SW 1271 (cell line): Measurements from ENCODE around the gene COG6.
A peak's percentile ranks its signal among the peaks of the same experiment; 100 is the strongest.

ENCODE experiments used
- DNase-seq, 2 experiments: peaks; one replicate each; lab custom pipeline; 2025; lab: John Stamatoyannopoulos, UW

COG6 gene

DNA sequence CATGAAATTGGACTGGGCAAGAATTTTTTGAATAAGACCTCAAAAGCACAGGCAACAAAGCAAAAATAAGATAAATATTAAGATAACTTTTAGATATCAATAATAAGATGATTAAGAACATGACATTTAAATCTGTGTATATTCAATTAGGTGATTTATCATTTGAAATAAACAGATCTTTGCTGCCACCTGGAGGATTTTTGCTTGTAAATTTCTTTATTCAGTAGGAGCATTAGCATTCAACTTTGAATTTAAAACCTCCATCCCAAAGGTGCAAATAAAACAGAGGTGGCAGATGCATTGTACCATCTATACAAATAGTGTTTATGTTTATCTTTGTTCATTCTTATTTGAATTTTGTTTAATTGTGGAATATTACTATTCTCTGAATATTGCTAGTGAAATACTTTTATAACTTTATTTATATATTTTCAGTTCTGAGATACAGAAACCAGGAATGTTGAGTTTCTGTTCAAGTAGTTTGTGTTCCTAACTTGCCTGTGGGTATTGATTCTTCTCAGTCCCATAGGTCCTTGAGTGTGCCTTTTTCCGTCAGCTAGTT lies 20.9 kb downstream of the COG6 start:
- DNase-seq = peak in 1 of 2 experiments; percentile 56

DNA sequence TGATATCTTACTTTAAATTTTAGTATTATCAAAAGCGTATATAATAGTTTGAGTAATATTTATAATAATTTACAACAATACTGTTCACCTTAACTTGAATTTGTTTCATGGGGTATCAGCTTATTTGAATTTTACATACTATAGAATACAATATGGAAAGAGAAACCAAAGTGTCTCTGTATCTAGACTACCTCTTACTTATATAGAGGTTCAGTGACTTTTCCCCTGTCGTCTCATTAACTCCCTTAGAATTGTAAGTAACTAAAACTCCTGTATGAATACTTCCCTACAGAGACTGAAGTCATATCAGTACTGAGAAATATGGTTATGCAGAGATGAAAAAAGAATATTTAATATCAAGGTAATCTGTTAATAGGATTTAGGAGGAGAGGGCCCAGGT lies 26.8 kb downstream of the COG6 start:
- DNase-seq = no peak

DNA sequence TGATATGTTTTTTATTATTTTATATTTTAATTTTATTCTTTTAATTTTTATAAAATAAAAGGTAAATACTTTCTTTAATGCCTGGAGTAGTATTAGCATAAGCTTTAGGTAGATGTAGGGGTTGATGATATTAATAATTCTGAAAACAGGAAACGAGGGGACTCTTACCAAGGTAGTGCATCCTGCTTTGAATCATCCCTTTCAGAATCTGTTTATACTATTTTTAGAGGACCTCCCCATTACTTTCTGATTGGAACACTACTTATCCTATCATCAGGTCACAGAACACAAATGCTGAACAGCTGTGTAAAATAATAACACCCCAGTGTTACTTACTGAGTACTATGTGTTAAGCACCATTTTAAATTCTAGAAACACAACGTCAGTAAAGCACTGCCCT lies 27.3 kb downstream of the COG6 start:
- no peak for DNase-seq

- DNase-seq = peak; percentile 34 to 47
Observed at GRCh38 chr13:39684531-39685137, 29.2 kb downstream of the COG6 start.

DNA sequence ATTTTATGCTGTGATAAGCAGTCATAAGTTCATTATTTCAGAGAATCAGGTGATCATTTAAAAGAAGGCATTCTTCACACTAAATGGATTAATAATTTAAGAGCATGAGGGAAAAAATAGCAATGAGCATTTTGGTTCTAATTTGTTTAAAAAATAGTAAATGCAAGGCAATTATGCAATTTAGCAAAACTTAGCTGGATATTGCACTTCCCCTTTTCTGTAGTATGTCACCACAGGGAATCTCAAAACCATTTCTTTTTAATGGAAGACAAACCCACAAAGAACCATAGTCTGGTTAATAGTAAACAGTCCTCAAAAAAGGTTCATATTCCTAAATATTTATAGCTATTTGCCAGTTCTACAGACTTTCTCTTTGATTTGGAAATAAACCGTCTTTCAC lies 30.2 kb downstream of the COG6 start:
- DNase-seq = no peak

GRCh38 chr13:39688278-39688677 lies 32.8 kb downstream of the COG6 start:
- no peak for DNase-seq

GRCh38 chr13:39688699-39689405 lies 33.4 kb downstream of the COG6 start:
- DNase-seq = no peak

DNA sequence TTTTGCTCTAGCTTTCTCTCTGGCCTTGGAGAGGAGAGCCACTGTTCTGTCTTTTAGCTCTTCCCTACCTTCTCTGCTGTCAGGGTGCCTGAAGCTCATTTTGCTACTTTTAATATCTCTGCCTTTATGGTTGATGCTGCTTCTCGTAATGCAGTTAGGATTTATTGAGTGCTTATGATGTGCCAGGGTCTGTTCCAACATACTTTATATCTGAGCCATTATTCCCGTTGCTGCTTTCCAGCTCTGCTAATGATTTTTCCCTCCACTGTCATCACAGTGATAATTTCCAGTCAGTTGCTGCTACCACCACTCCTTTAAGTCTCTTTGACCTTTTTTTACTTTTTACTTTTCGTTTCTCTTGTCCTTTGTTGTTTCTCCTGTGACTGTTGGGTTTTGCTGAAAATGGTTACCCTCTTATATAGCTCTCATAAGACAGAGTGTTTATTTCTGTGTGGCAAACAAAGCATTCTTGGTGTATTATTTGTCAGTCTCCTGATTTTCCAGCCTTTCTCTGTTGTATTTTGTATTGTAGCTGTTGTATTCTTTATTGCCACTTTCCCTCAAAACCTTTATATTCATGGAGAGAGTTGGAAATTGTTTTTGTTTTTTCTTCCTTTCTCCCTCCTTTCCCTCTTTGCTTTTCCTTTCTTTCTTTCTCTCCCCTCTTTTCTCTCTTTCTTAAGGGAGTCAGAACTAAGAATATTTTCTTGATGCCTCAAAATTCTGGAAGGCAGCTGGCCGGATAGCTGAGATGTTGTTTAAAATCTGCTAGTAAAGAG lies 37.4 kb downstream of the COG6 start:
- no peak for DNase-seq

GRCh38 chr13:39699274-39699673 lies 43.8 kb downstream of the COG6 start:
- DNase-seq = no peak

DNA sequence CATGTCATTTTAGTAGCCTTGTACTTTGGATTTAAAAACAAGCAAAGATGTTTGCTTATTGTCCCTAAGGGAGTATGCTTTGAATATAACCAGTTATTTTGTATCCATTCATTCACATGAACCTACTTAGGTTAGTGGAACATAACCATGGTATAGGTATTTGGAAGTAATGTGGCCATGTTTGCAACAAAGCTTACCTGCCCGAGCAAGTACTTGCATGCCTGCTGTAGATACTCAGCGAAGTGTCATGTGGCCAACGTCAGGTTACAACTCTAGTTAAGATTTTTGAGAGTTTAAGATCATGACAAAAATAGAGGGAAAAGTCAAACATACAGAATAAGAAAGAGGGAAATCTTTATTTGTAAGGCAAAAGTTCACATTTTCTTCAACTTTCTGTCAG lies 57.2 kb downstream of the COG6 start:
- DNase-seq = no peak

DNA sequence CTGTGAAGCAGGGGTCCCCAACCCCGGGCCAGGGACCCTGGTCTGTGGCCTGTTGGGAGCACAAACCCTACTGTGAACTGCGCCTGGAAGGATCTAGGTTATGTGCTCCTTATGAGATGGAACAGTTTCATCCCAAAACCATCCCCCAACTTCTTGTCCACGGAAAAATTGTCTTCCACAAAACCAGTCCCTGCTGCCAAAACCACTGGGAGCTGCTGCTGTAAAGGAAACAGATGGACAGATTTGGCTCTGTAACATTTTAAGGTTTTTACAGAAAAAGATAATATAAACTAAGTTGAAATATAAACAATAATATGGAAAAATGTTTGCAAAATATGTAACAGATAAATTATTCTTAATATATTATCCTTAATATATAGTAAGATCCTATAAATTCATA lies 73.7 kb downstream of the COG6 start:
- no peak for DNase-seq

- no peak for DNase-seq
Observed at GRCh38 chr13:39734952-39735351, 79.5 kb downstream of the COG6 start.

DNA sequence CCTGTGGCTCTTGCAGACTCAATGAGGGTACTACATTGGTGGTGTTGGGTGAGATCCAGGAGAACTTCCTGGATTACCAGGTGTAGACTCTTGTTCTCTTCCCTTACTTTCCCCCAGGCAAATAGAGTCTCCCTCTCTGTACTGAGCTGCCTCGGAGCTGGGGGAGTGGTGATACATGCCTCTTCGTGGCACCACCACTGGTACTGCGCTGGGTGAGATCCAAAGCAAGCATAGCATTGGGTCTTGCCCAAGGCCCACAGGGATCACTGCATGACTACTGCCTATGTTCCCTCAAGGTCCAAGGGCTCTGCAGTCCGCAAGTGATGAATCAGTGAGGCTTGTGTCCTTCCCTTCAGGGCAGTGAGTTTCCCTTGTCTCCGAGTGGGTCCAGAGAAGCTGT lies 81.6 kb downstream of the COG6 start:
- no peak for DNase-seq

DNA sequence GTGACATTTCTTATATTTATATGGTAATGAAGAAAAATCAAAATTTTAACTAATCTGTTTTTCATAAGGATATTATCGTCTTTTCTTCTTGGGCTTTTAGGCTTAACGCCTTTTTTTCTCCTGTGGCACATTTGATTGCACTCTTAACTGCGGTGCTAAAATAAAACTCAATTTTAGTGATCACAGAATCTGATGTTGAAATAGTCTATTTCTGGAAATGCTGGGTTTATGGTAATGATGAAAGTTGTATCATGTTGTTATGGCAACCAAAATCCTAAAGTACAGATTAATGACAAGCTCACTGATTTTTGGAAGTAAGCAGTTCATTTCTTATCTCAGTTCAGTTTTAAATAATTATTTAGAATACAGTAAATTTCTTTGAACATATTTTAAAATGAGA lies 85.3 kb downstream of the COG6 start:
- DNase-seq = no peak

DNA sequence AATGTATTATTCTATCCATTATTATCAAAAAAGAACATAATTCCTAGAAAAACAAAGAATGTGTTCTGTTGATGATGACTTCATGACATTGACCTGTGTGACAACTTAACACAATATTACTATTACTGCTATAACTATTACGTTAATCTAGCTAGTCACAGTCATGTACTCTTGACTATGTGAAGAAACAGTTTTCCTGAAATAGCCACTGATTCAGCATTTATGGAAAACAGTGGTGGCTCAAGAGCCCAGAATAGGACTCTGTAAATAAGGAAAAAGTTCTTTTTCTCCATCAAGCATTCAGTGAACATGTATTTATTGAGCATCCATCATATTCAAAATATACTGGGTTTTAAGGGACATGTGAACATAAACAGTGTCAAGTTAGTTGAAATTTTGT lies 93.5 kb downstream of the COG6 start:
- DNase-seq = no peak

- DNase-seq = no peak
Observed at GRCh38 chr13:39749528-39749927, 94.1 kb downstream of the COG6 start.

GRCh38 chr13:39751805-39752204 lies 96.3 kb downstream of the COG6 start:
- no peak for DNase-seq

DNA sequence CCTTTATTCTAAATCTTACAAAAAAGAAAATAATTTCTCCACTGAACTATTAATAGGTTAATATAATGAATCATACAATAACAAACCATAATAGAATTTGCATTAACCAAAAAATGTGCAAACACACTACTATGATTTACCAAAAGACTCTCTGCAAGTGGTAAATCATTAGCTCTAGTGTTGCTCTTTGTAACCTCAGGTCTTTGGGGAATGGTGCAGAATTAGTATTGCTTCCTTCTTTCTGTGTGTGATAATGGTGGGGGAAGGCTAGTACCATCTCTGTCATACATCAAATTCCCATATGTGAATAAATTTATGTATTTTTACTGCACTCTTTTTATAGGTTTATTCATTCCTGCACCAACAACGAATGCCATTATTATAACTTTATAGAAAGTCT lies 105.1 kb downstream of the COG6 start:
- no peak for DNase-seq

GRCh38 chr13:39765801-39766463 lies 110.5 kb downstream of the COG6 start:
- DNase-seq = no peak

DNA sequence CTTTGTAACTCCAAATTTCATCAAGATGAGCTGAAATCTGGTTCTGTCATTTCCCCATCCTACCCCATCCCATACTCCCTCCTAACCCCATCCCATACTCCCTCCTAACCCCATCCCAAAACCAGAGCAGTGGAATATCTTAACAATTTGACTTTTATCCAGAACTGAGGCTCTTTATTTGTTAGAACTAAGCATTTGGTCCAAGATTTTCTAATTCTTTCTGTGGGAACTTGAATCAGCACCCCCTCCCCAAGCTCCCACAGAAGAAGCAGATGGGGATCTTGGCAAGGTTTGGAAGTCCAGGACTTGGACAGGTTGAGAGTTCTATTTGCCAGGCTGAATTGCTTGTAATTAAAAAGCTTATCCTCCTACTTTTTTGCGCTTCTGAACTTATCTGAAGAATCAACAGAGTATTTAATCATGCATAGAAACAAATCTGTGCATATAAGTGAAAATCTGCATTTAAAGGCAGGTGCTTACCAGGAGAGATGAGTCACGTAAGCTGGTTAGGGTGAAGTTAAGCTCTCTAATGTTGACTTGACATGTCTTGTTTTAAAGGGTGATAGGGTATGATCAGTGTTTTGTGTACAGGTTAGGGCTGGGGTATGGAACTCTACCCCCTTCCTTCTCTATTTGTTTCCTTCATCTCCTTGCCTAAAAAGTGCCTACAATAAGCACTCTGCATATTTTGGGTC lies 111.1 kb downstream of the COG6 start:
- no peak for DNase-seq

- DNase-seq = no peak
Observed at GRCh38 chr13:39767791-39768517, 112.5 kb downstream of the COG6 start.
